Vagina (tissue), 2 donors: ENCODE results near the gene SECTM1. TPM values are rescaled to one million over a fixed set of nuclear protein-coding genes. Genes with fewer than 3 reads are reported as not detected.
"Not testable (repeated sequence)": the region's sequence is repeated elsewhere in the genome, so short reads cannot be mapped to it uniquely, and the experiment has no call there.

Experiments
- DNase-seq, 2 donors: peaks; one replicate each; pipeline ENCODE4 v3.0.0-alpha.2; 2017; ENCODE audit errors: extremely low spot score in 2 of 2
- H3K27ac ChIP-seq: fragments of 200-600 bp; sonication (generic); one replicate; pipeline ENCODE4 v1.5.1; 2019
- H3K27me3 ChIP-seq: fragments of 200-600 bp; sonication (generic); one replicate; pipeline ENCODE4 v1.5.1; 2019
- H3K36me3 ChIP-seq, 2 donors: fragments of 200-600 bp; sonication (generic); one replicate each; pipeline ENCODE4 v1.5.1; 2017 to 2019
- H3K4me1 ChIP-seq: fragments of 200-600 bp; sonication (generic); one replicate; pipeline ENCODE4 v1.5.1; 2019
- H3K4me3 ChIP-seq, 2 donors: fragments of 200-600 bp; sonication (generic); 1 replicate in 1 of 2; 2 replicates in 1 of 2; pipeline ENCODE4 v1.5.1; 2016 to 2019
- H3K9me3 ChIP-seq: fragments of 200-600 bp; sonication (generic); one replicate; pipeline ENCODE4 v1.5.1; 2019
- CTCF ChIP-seq, 3 experiments: fragments of 450-650 bp in 2 of 3; fragments of 200-600 bp in 1 of 3; sonication (generic) in 1 of 3; IDR thresholded peaks; one replicate each; pipeline ENCODE4 v1.5.1; 2017 to 2019; ENCODE audit warnings: antibody characterized with exemption in 3 of 3, mild to moderate bottlenecking in 2 of 3, moderate library complexity in 2 of 3
- POLR2A ChIP-seq, 2 donors: fragments of 450-650 bp; IDR thresholded peaks; one replicate each; pipeline ENCODE4 v1.6.1; 2017; ENCODE audit warnings: antibody characterized with exemption in 2 of 2, mild to moderate bottlenecking in 2 of 2, moderate library complexity in 2 of 2
- POLR2AphosphoS5 ChIP-seq, 2 donors: sonication (generic); formaldehyde crosslinking; IDR thresholded peaks; one replicate each; pipeline ENCODE4 v1.9.0; 2017; ENCODE audit warnings: antibody characterized with exemption in 2 of 2, mild to moderate bottlenecking in 2 of 2, low read depth in 1 of 2; ENCODE audit not compliant: insufficient read depth in 1 of 2
- intact Hi-C: fragments of 100-400 bp; cut with DNase I; formaldehyde crosslinking; loops from one replicate; pipeline ENCODE4 v1.15.1; 2023
- total RNA-seq: library from RNA; depleted of rRNA; stranded (reverse); fragments of >200 nt; gene quantifications from one replicate; pipeline ENCODE4 v1.2.3, GENCODE V29; 2016

Gene SECTM1
- total RNA-seq, 1 donor from 2014 or later: 37.1 TPM

- H3K9me3 ChIP-seq: no peaks in the 10 kb centered on the region
- no peak for DNase-seq
- TF ChIP-seq POLR2A (IDR thresholded peaks at IDR 0.05): no peak
- H3K4me1 ChIP-seq: no peaks in the 10 kb centered on the region
- H3K4me3 ChIP-seq: no peak overlapping the region
- intact Hi-C loops: no loop called here
- H3K27me3 ChIP-seq: no peaks in the 10 kb centered on the region
- H3K36me3 ChIP-seq: no peaks in the 10 kb centered on the region
- H3K27ac ChIP-seq: no peak overlapping the region
These were observed 28.5 kb upstream of the SECTM1 start for GRCh38 chr17:82361885-82362633.

GRCh38 chr17:82359451-82360074, 26.0 kb upstream of the SECTM1 start:
- H3K27ac ChIP-seq, DNase-seq, H3K4me3 ChIP-seq, H3K9me3 ChIP-seq, H3K4me1 ChIP-seq, H3K36me3 ChIP-seq, H3K27me3 ChIP-seq: not testable (repeated sequence)
- intact Hi-C loops: loop anchor here (10.0 kb wide), 2 partner anchors 135 to 555 kb away; no protein-coding TSS in a partner anchor

- Histone ChIP-seq H3K27me3 (no peaks in the 10 kb centered on the region), H3K9me3 (no peaks in the 10 kb centered on the region), H3K27ac (no peak within 1 kb of the TSS), H3K36me3 (no peaks in the 10 kb centered on the region), H3K4me1 (no peaks in the 10 kb centered on the region), H3K4me3 (no peak within 1 kb of the TSS)
- intact Hi-C loops: loop anchor here (10.0 kb wide), 2 partner anchors 136 to 556 kb away; no protein-coding TSS in a partner anchor
- TF ChIP-seq CTCF (IDR thresholded peaks at IDR 0.05): no peak
- TF ChIP-seq POLR2A (IDR thresholded peaks at IDR 0.05): no peak
- no peak for TF ChIP-seq POLR2AphosphoS5 (IDR thresholded peaks at IDR 0.05; ENCODE audit: insufficient read depth in 1 of 2, low read depth in 1 of 2)
- no peak for DNase-seq
These were observed 25.1 kb upstream of the SECTM1 start, which contains the start of gene TEX19 for GRCh38 chr17:82358465-82359350. Gene TEX19 (plus strand): TSS chr17:82359247. CDS start chr17:82362151, 2,904 bp downstream.

- no peaks in the 10 kb centered on the region for H3K27me3 ChIP-seq
- H3K27ac ChIP-seq: no peak overlapping the region
- no peaks in the 10 kb centered on the region for H3K36me3 ChIP-seq
- H3K4me1 ChIP-seq: no peaks in the 10 kb centered on the region
- H3K4me3 ChIP-seq: no peak overlapping the region
- intact Hi-C loops: loop anchor here (10.0 kb wide), 2 partner anchors 137 to 557 kb away; no protein-coding TSS in a partner anchor
- H3K9me3 ChIP-seq: no peaks in the 10 kb centered on the region
- TF ChIP-seq POLR2AphosphoS5 (IDR thresholded peaks at IDR 0.05; ENCODE audit: insufficient read depth in 1 of 2, low read depth in 1 of 2) (no peak), CTCF (IDR thresholded peaks at IDR 0.05) (no peak), POLR2A (IDR thresholded peaks at IDR 0.05) (no peak)
- DNase-seq: no peak
These were observed 23.8 kb upstream of the SECTM1 start for GRCh38 chr17:82357394-82357793.

GRCh38 chr17:82356845-82357355, 23.3 kb upstream of the SECTM1 start:
- no peak overlapping the region for H3K27ac ChIP-seq
- DNase-seq: peak in 1 of 2 donors; percentile 78
- H3K9me3 ChIP-seq: no peaks in the 10 kb centered on the region
- peaks cover 3% of the 10 kb centered on the region for H3K4me1 ChIP-seq
- no peaks in the 10 kb centered on the region for H3K27me3 ChIP-seq
- intact Hi-C loops: loop anchor here (10.0 kb wide), 2 partner anchors 138 to 558 kb away; no protein-coding TSS in a partner anchor
- TF ChIP-seq CTCF (IDR thresholded peaks at IDR 0.05): no peak
- no peak for TF ChIP-seq POLR2A (IDR thresholded peaks at IDR 0.05)
- no peak for TF ChIP-seq POLR2AphosphoS5 (IDR thresholded peaks at IDR 0.05; ENCODE audit: insufficient read depth in 1 of 2, low read depth in 1 of 2)
- H3K4me3 ChIP-seq: no peak overlapping the region
- H3K36me3 ChIP-seq: no peaks in the 10 kb centered on the region
